Karpas-422 (cell line): ENCODE data around the gene AFAP1L1. TPM values are rescaled to one million over a fixed set of nuclear protein-coding genes. Genes with fewer than 3 reads are reported as not detected.

ENCODE experiments used
- DNase-seq: peaks from one replicate; pipeline ENCODE4 v3.0.0-alpha.2; 2015
- H2AFZ ChIP-seq: fragments of 200-600 bp; sonication (generic); 2 replicates; pipeline ENCODE4 v1.6.1; 2014; ENCODE audit warnings: antibody characterized with exemption, low read length, mixed read lengths
- H3K27ac ChIP-seq: fragments of 200-600 bp; sonication (generic); 2 replicates; pipeline ENCODE4 v1.5.1; 2014; ENCODE audit warnings: mild to moderate bottlenecking, low read length, moderate library complexity
- H3K27me3 ChIP-seq: fragments of 200-600 bp; sonication (generic); 2 replicates; pipeline ENCODE4 v1.6.1; 2014; ENCODE audit warnings: low read length, mixed read lengths
- H3K36me3 ChIP-seq: fragments of 200-600 bp; sonication (generic); 2 replicates; pipeline ENCODE4 v1.6.1; 2014; ENCODE audit warnings: low read length, mixed read lengths; ENCODE audit not compliant: insufficient read depth
- H3K4me1 ChIP-seq: fragments of 200-600 bp; sonication (generic); 2 replicates; pipeline ENCODE4 v1.6.1; 2014; ENCODE audit warnings: mild to moderate bottlenecking, low read length, mixed read lengths
- H3K4me2 ChIP-seq: fragments of 200-600 bp; sonication (generic); 2 replicates; pipeline ENCODE4 v1.6.1; 2014; ENCODE audit warnings: low read length, low read depth, mild to moderate bottlenecking; ENCODE audit not compliant: poor library complexity, severe bottlenecking
- H3K4me3 ChIP-seq: fragments of 200-600 bp; sonication (generic); 2 replicates; pipeline ENCODE4 v1.5.1; 2014; ENCODE audit warnings: mild to moderate bottlenecking, antibody characterized with exemption, low read length, mixed read lengths
- H3K79me2 ChIP-seq: fragments of 200-600 bp; sonication (generic); 2 replicates; pipeline ENCODE4 v1.6.1; 2014; ENCODE audit warnings: mild to moderate bottlenecking, low read length, mixed read lengths
- H3K9ac ChIP-seq: fragments of 200-600 bp; sonication (generic); 2 replicates; pipeline ENCODE4 v1.6.0; 2014; ENCODE audit warnings: low read length
- H3K9me2 ChIP-seq: fragments of 200-600 bp; sonication (generic), shearing (Covaris generic); replicated peaks from 2 replicates; pipeline ENCODE4 v1.6.0; 2014; ENCODE audit warnings: mild to moderate bottlenecking, low read length, moderate library complexity; ENCODE audit not compliant: insufficient read depth
- H3K9me3 ChIP-seq: fragments of 300-700, 200-600 bp; sonication (generic); 2 replicates; pipeline ENCODE4 v1.6.1; 2014; ENCODE audit warnings: low read length, mixed read lengths
- H4K20me1 ChIP-seq: fragments of 200-600 bp; sonication (generic); 2 replicates; pipeline ENCODE4 v1.6.1; 2014; ENCODE audit warnings: mild to moderate bottlenecking, antibody characterized with exemption, low read length, low read depth; ENCODE audit not compliant: insufficient read depth
- total RNA-seq: library from RNA; depleted of rRNA; stranded (reverse); fragments of >200 nt; shearing (Covaris generic); gene quantifications from 2 replicates; pipeline ENCODE4 v1.2.3, GENCODE V29; 2014; ENCODE audit warnings: low replicate concordance

AFAP1L1 gene
- total RNA-seq, 1 experiment from 2014 or later: not detected

DNA sequence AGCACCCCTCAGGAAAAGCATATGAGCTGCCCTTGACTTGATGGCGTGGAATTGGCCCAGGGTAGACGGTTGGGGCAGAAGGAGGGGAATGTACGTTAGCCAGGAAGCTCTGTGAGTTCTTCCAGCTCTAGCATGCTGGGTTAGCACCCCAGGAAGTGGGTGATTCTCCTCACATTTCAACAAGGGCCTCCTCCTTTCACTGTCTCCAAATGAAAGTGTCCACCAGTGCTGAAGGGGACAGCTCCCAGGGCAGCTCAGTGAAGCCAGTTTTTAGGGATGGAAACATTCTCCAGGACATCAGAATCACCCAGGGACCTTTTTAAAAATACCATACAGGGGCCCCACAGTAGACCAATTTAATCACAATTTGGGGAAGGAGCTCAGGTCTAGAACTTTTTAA, 17.2 kb upstream of the AFAP1L1 start:
- no peaks in the 10 kb centered on the region for H4K20me1 ChIP-seq

GRCh38 chr5:149256451-149256850, 15.2 kb upstream of the AFAP1L1 start:
- no peaks in the 10 kb centered on the region for H3K79me2 ChIP-seq
- no peak overlapping the region for H3K27ac ChIP-seq
- H4K20me1 ChIP-seq: no peaks in the 10 kb centered on the region
- H3K27me3 ChIP-seq: no peaks in the 10 kb centered on the region
- H3K4me1 ChIP-seq: peaks cover 23% of the 10 kb centered on the region
- H3K9ac ChIP-seq: no peak overlapping the region
- DNase-seq: no peak
- H3K9me3 ChIP-seq: no peaks in the 10 kb centered on the region
- H2AFZ ChIP-seq: no peak overlapping the region
- H3K4me3 ChIP-seq: no peak overlapping the region
- no peaks in the 10 kb centered on the region for H3K36me3 ChIP-seq
- H3K9me2 ChIP-seq: no peaks in the 10 kb centered on the region
- H3K4me2 ChIP-seq: no peak overlapping the region

More for the DNA sequence above, 17.2 kb upstream of the AFAP1L1 start:
- Histone ChIP-seq H3K4me3 (no peak overlapping the region), H3K4me1 (peaks cover 19% of the 10 kb centered on the region), H3K79me2 (no peaks in the 10 kb centered on the region), H3K36me3 (no peaks in the 10 kb centered on the region), H2AFZ (no peak overlapping the region), H3K27ac (no peak overlapping the region), H3K9me2 (no peaks in the 10 kb centered on the region), H3K9ac (no peak overlapping the region), H3K27me3 (no peaks in the 10 kb centered on the region), H3K4me2 (no peak overlapping the region), H3K9me3 (no peaks in the 10 kb centered on the region)
- DNase-seq: no peak

- H3K9me2 ChIP-seq: no peaks in the 10 kb centered on the region
- H3K27me3 ChIP-seq: no peaks in the 10 kb centered on the region
- DNase-seq: no peak
- no peak overlapping the region for H3K4me3 ChIP-seq
- no peak overlapping the region for H3K27ac ChIP-seq
- H3K79me2 ChIP-seq: no peaks in the 10 kb centered on the region
- H3K9ac ChIP-seq: no peak overlapping the region
- no peaks in the 10 kb centered on the region for H3K9me3 ChIP-seq
- H3K4me1 ChIP-seq: peaks cover 23% of the 10 kb centered on the region
- no peak overlapping the region for H3K4me2 ChIP-seq
- no peak overlapping the region for H2AFZ ChIP-seq
- no peaks in the 10 kb centered on the region for H3K36me3 ChIP-seq
- no peaks in the 10 kb centered on the region for H4K20me1 ChIP-seq
Observed at GRCh38 chr5:149257131-149257530, 14.5 kb upstream of the AFAP1L1 start.

- no peak overlapping the region for H3K27ac ChIP-seq
- H3K4me2 ChIP-seq: peak overlapping the region; percentile 61
- no peaks in the 10 kb centered on the region for H3K9me3 ChIP-seq
- peak overlapping the region; percentile 29; the same call in 1 of the 2 replicates for H3K4me3 ChIP-seq
- DNase-seq: peak; percentile 68
- no peaks in the 10 kb centered on the region for H3K9me2 ChIP-seq
- H3K79me2 ChIP-seq: no peaks in the 10 kb centered on the region
- no peaks in the 10 kb centered on the region for H3K27me3 ChIP-seq
- H3K36me3 ChIP-seq: no peaks in the 10 kb centered on the region
- H2AFZ ChIP-seq: no peak overlapping the region
- H4K20me1 ChIP-seq: no peaks in the 10 kb centered on the region
- peaks cover 32% of the 10 kb centered on the region for H3K4me1 ChIP-seq
- peak overlapping the region; percentile 42 for H3K9ac ChIP-seq
Observed at GRCh38 chr5:149257889-149258705, 13.6 kb upstream of the AFAP1L1 start.

DNA sequence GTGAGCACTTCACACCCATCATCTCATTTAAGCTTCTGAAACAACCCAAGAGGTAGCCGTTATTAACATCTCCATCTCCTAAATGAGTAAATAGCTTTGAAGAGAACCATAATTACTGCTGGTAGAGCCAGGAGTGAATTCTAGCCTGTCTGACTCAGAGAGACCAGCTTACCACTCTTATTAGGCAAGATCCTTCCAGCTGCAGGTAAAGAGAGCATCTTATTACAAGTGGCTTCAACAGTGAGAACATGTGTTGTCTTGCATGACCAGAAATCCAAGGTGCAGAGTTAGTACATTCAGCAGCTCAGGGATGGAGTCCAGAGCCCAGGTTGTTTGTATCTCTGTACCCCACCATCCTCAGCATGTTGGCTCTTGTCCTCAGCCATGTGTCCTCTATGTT, 10.9 kb upstream of the AFAP1L1 start:
- Histone ChIP-seq H3K36me3 (no peaks in the 10 kb centered on the region), H3K79me2 (no peaks in the 10 kb centered on the region), H2AFZ (no peak overlapping the region), H3K9ac (no peak overlapping the region), H3K4me1 (peaks cover 56% of the 10 kb centered on the region), H3K4me2 (no peak overlapping the region), H3K4me3 (no peak overlapping the region), H3K9me3 (no peaks in the 10 kb centered on the region), H3K9me2 (no peaks in the 10 kb centered on the region), H4K20me1 (no peaks in the 10 kb centered on the region), H3K27ac (no peak overlapping the region), H3K27me3 (no peaks in the 10 kb centered on the region)
- DNase-seq: no peak

DNA sequence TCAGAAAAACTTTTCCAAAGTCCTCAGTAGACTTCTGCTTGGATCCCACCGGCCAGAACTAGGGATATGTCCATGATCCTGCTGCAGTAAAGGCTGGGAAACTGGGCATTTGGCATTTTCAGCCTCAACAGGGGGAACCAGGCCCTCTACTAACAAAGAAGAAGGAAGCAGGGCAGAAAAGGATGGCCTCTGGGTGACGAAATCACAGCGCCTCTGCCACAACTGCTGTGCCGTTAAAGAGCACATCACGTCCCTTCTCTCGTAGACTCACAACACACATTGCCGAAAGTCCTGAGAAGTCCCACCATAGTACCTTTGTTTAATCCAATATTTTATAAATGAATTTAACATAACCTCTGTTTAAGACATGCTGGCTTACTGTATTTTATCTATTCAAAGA, 10.4 kb upstream of the AFAP1L1 start:
- Histone ChIP-seq H3K27ac (no peak overlapping the region), H3K4me3 (no peak overlapping the region), H3K9me3 (no peaks in the 10 kb centered on the region), H3K9ac (no peak overlapping the region), H2AFZ (no peak overlapping the region), H3K79me2 (no peaks in the 10 kb centered on the region), H3K4me1 (peaks cover 56% of the 10 kb centered on the region), H3K4me2 (no peak overlapping the region), H3K27me3 (no peaks in the 10 kb centered on the region), H3K9me2 (no peaks in the 10 kb centered on the region), H4K20me1 (no peaks in the 10 kb centered on the region), H3K36me3 (no peaks in the 10 kb centered on the region)
- DNase-seq: no peak

DNA sequence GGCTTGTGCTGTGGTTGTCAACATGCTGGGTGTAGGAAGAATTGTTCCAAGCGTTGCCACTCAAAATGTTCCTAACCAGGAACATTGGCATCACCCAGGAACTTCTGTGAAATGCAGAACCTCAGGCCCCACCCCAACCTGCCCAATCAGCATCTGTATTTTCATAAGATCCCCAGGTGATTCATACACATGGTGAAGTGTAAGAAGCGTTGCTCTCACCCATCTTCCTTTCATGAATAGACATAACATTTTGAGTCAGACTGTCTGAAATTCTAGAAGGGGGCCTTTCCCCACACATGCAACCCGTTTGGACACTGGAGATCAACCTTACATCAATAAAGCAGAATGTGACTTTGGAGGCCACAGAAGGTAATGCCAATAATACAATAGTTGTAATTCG, 9.3 kb upstream of the AFAP1L1 start:
- H3K36me3 ChIP-seq: no peaks in the 10 kb centered on the region
- no peaks in the 10 kb centered on the region for H3K27me3 ChIP-seq
- H3K4me1 ChIP-seq: peaks cover 59% of the 10 kb centered on the region
- DNase-seq: no peak
- no peak overlapping the region for H3K9ac ChIP-seq
- H3K4me2 ChIP-seq: no peak overlapping the region
- H3K4me3 ChIP-seq: no peak overlapping the region
- no peak overlapping the region for H3K27ac ChIP-seq
- H3K9me3 ChIP-seq: no peaks in the 10 kb centered on the region
- no peak overlapping the region for H2AFZ ChIP-seq
- no peaks in the 10 kb centered on the region for H4K20me1 ChIP-seq
- H3K79me2 ChIP-seq: no peaks in the 10 kb centered on the region
- no peaks in the 10 kb centered on the region for H3K9me2 ChIP-seq

GRCh38 chr5:149264439-149265067, 7.1 kb upstream of the AFAP1L1 start:
- Histone ChIP-seq H3K9ac (peak overlapping the region; percentile 15; the same call in 1 of the 2 replicates), H3K4me2 (peak overlapping the region; percentile 51), H2AFZ (no peak overlapping the region)

More at GRCh38 chr5:149264439-149265067, 7.1 kb upstream of the AFAP1L1 start:
- H3K9me2 ChIP-seq: no peaks in the 10 kb centered on the region
- H3K79me2 ChIP-seq: no peaks in the 10 kb centered on the region
- H3K27me3 ChIP-seq: no peaks in the 10 kb centered on the region; the same call in 1 of the 2 replicates
- no peak overlapping the region; the same call in 1 of the 2 replicates for H3K4me3 ChIP-seq
- no peaks in the 10 kb centered on the region for H4K20me1 ChIP-seq
- H3K4me1 ChIP-seq: peaks cover 42% of the 10 kb centered on the region
- peak overlapping the region; percentile 5; the same call in 1 of the 2 replicates for H3K27ac ChIP-seq
- peaks cover 2% of the 10 kb centered on the region; the same call in 1 of the 2 replicates for H3K9me3 ChIP-seq
- peak; percentile 95 for DNase-seq
- H3K36me3 ChIP-seq: no peaks in the 10 kb centered on the region; the same call in 1 of the 2 replicates
